PC-9 (cell line): Measurements from ENCODE around the gene TMEM59L.

Experiments
- CTCF ChIP-seq: fragments of 200-600 bp; sonication (generic); conservative IDR thresholded peaks from 2 replicates; pipeline ENCODE4 v1.6.1; 2017; ENCODE audit warnings: mixed run types, antibody characterized with exemption, mild to moderate bottlenecking, moderate library complexity
- EZH2 ChIP-seq: fragments of 200-600 bp; sonication (generic); IDR thresholded peaks from 2 replicates; pipeline ENCODE4 v1.8.0; 2017; ENCODE audit warnings: antibody characterized with exemption, low read depth

GRCh38 chr19:18668252-18668631 lies 55.6 kb downstream of the TMEM59L start:
- TF ChIP-seq CTCF (no peak), EZH2 (no peak)
